CD8-positive, alpha-beta memory T cell (primary cell): Measurements from ENCODE around the gene EPHA2. TPM values are rescaled to one million over a fixed set of nuclear protein-coding genes. Genes with fewer than 3 reads are reported as not detected.

Experiments
- CTCF ChIA-PET: fragments of 350-600 bp; sonication (Branson Sonifier 250); formaldehyde crosslinking; loops from one replicate; lab custom pipeline; 2021; ENCODE audit warnings: antibody characterized with exemption; lab: Charles Lee
- POLR2A ChIA-PET: fragments of 350-600 bp; sonication (Branson Sonifier 250); formaldehyde crosslinking; loops from one replicate; lab custom pipeline; 2021; ENCODE audit warnings: antibody characterized with exemption; lab: Charles Lee
- DNase-seq, 5 donors: peaks; one replicate each; pipeline versions ENCODE4 v3.0.0 to v3.0.0-alpha.2; 2020 to 2022; ENCODE audit warnings: mixed read lengths in 1 of 5
- H3K27ac ChIP-seq: one replicate; pipeline ENCODE4 v1.7.0; 2013; ENCODE audit warnings: low read depth, mild to moderate bottlenecking, low read length, moderate library complexity
- H3K27me3 ChIP-seq: 2 replicates; pipeline ENCODE4 v1.7.0; 2013; ENCODE audit warnings: low read length, mild to moderate bottlenecking; ENCODE audit not compliant: insufficient read depth, poor library complexity, severe bottlenecking
- H3K36me3 ChIP-seq: 2 replicates; pipeline ENCODE4 v1.7.0; 2013; ENCODE audit warnings: mild to moderate bottlenecking, low read length, moderate library complexity; ENCODE audit not compliant: insufficient read depth
- H3K4me1 ChIP-seq: 2 replicates; pipeline ENCODE4 v1.7.0; 2013; ENCODE audit warnings: mild to moderate bottlenecking, low read length, moderate library complexity; ENCODE audit not compliant: insufficient read depth
- H3K4me3 ChIP-seq: 2 replicates; pipeline ENCODE4 v1.7.0; 2013; ENCODE audit warnings: mild to moderate bottlenecking, low read length
- H3K9me3 ChIP-seq: 2 replicates; pipeline ENCODE4 v1.7.0; 2013; ENCODE audit warnings: mild to moderate bottlenecking, low read length
- H3K27ac Mint-ChIP-seq, 8 donors: one replicate each; pipeline ENCODE4 v1.8.0; 2020 to 2021; ENCODE audit warnings: mixed read lengths in 8 of 8, mild to moderate bottlenecking in 6 of 8, inconsistent platforms in 3 of 8, moderate library complexity in 3 of 8
- H3K27me3 Mint-ChIP-seq, 2 donors: one replicate each; pipeline ENCODE4 v1.8.0; 2020 to 2021; ENCODE audit warnings: mixed read lengths in 2 of 2, mild to moderate bottlenecking in 1 of 2, moderate library complexity in 1 of 2
- H3K36me3 Mint-ChIP-seq, 3 donors: one replicate each; pipeline ENCODE4 v1.8.0; 2020 to 2021; ENCODE audit warnings: mixed read lengths in 3 of 3, inconsistent platforms in 1 of 3, mild to moderate bottlenecking in 1 of 3
- H3K4me1 Mint-ChIP-seq, 3 donors: one replicate each; pipeline ENCODE4 v1.8.0; 2020 to 2021; ENCODE audit warnings: mixed read lengths in 3 of 3, inconsistent platforms in 1 of 3, mild to moderate bottlenecking in 1 of 3
- H3K4me3 Mint-ChIP-seq, 7 donors: one replicate each; pipeline ENCODE4 v1.8.0; 2020 to 2021; ENCODE audit warnings: mixed read lengths in 7 of 7, mild to moderate bottlenecking in 6 of 7, moderate library complexity in 4 of 7, inconsistent platforms in 2 of 7
- H3K9me3 Mint-ChIP-seq, 5 donors: one replicate each; pipeline ENCODE4 v1.8.0; 2020 to 2022; ENCODE audit warnings: mixed read lengths in 5 of 5, mild to moderate bottlenecking in 3 of 5, moderate library complexity in 2 of 5, inconsistent platforms in 1 of 5
- polyA plus RNA-seq: library from polyadenylated mRNA; unstranded; fragments of 300-500 nt; fragmentation: Illumina TruSeq; gene quantifications from one replicate; pipeline ENCODE4 v1.2.3, GENCODE V29; 2021
- total RNA-seq, 2 experiments: library from RNA; stranded (reverse); gene quantifications; one replicate each; pipeline ENCODE4 v1.2.3, GENCODE V29; 2021

The EPHA2 gene
- total and polyA plus RNA-seq, 3 experiments from 2014 or later, result not detected

DNA sequence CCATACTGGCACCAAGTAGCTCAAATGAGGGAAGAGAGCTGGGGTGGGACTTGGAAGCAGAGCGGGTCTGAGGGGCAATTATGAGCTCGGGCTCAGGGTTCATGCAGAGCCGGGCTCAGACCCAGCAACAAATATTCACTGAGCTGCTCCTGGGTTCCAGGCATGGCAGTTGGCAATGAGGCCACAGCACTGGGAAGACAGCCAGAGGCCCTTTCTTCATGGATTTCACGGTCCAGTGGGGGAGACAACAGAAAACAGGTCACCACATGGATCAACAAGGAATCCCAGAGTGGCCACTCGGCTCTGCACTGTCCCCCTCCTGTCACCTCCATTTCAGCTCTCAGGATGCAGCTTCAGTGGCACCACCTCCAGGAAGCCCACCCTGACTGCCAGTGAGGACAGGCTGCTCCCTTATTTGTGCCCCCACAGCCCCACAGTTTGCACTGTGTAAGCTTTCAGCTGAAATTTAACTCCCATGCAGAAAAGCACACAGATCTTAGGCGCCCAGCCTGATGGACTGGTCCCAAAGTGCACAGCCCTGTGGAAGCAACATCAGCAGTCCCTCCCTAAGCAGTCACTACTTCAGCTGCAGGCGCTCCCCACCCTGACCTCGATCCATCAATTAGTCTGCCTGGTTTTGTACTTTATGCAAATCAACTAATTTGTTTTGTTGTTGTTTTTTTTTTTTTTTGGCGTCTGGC is 34.2 kb upstream of the EPHA2 start:
- Mint-ChIP-seq H3K4me3 (no peak overlapping the region), H3K9me3 (no peaks in the 10 kb centered on the region), H3K36me3 (no peaks in the 10 kb centered on the region), H3K27ac (no peak overlapping the region), H3K4me1 (peaks cover 0 to 5% (median 4%) of the 10 kb centered on the region in 3 donors), H3K27me3 (peaks cover 3 to 13% of the 10 kb centered on the region in 2 donors)
- Histone ChIP-seq H3K9me3 (no peaks in the 10 kb centered on the region), H3K36me3 (no peaks in the 10 kb centered on the region), H3K4me1 (no peaks in the 10 kb centered on the region), H3K27me3 (no peaks in the 10 kb centered on the region), H3K4me3 (no peak overlapping the region), H3K27ac (no peak overlapping the region)
- no peak for DNase-seq
- CTCF ChIA-PET, result interaction anchor here (2.6 to 8.7 kb wide), 3 partner anchors 28 to 116 kb away, joined by 10 to 196 read pairs (median 27); partner anchors contain the start of gene FAM131C
- POLR2A ChIA-PET, result interaction anchor here (0.9 kb wide), 1 partner anchor 116 kb away, joined by 3 read pairs; the partner anchor contains the start of gene FAM131C

DNA sequence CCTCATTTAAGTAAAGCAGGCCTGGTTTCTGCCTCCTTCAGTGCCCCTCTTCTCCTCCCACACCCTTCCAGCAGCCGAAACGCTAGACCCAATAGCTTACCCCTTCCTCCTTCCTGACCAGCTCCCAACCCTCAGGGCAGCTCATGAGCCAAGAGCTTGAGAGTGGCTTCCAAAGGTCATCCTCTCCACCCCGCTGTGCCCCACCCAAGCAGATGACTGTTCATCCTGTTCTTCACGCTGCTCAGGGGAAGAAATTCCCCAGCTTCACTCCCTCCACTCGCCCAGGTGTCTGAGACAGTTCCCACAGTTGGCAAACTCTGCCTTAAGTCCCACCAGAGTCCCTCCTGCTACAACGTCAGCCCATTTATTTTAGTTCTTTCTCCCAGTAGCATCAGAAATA is 33.1 kb upstream of the EPHA2 start:
- H3K4me1 Mint-ChIP-seq, result peaks cover 0 to 5% (median 4%) of the 10 kb centered on the region in 3 donors
- H3K36me3 ChIP-seq, result no peaks in the 10 kb centered on the region
- no peaks in the 10 kb centered on the region for H3K36me3 Mint-ChIP-seq
- H3K9me3 Mint-ChIP-seq, result no peaks in the 10 kb centered on the region
- no peaks in the 10 kb centered on the region for H3K4me1 ChIP-seq
- no peak for DNase-seq
- H3K4me3 ChIP-seq, result no peak overlapping the region
- no peaks in the 10 kb centered on the region for H3K27me3 ChIP-seq
- CTCF ChIA-PET, result interaction anchor here (0.9 to 8.7 kb wide), 5 partner anchors 27 to 121 kb away, joined by 3 to 196 read pairs (median 10); partner anchors contain the start of gene FAM131C
- no peak overlapping the region for H3K27ac ChIP-seq
- POLR2A ChIA-PET, result interaction anchor here (1.0 kb wide), 1 partner anchor 110 kb away, joined by 4 read pairs; no protein-coding TSS in a partner anchor
- H3K27ac Mint-ChIP-seq, result peak overlapping the region in 2 of 8 donors; percentile 17 to 60
- H3K4me3 Mint-ChIP-seq, result no peak overlapping the region
- no peaks in the 10 kb centered on the region for H3K9me3 ChIP-seq
- peaks cover 3 to 13% of the 10 kb centered on the region in 2 donors for H3K27me3 Mint-ChIP-seq

DNA sequence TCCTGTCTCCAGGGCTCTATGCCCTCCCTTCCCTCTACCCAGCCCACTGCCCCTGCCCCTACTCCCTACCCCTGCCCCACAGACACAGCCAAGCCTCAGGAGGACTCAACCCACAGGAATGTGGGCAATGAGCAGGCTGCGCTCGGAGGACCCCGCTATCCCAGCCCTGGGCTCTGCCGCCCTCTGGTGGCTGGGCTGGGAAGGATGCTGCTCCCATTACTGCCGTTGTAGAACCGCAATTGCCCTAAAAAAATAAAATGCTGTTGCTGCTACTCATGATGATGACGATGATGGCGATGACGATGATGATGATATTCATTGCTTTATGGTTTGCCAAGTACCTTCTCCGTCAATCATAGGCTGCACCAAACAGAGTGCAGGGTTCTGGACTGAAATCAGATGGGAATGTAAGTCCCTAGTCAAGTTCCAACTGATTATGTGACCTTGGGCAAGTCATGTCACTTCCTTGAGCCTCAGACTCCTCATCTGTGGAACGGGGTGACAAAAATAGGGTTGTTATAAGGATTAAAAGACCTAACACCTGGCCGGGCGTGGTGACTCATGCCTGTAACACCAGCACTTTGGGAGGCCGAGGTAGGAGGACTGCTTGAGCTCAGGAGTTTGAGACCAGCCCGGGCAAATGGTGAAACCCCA is 32.0 kb upstream of the EPHA2 start:
- ChIA-PET CTCF (interaction anchor here (0.6 to 8.7 kb wide), 10 partner anchors 12 to 118 kb away, joined by 3 to 196 read pairs (median 8); partner anchors contain the start of gene FAM131C), POLR2A (interaction anchor here (1.0 to 1.4 kb wide), 2 partner anchors 109 kb away, joined by 4 read pairs; no protein-coding TSS in a partner anchor)
- Mint-ChIP-seq H3K9me3 (no peaks in the 10 kb centered on the region), H3K27ac (peak overlapping the region in 2 of 8 donors; percentile 36 to 51), H3K27me3 (peaks cover 3 to 13% of the 10 kb centered on the region in 2 donors), H3K4me1 (peaks cover 0 to 5% (median 4%) of the 10 kb centered on the region in 3 donors), H3K36me3 (no peaks in the 10 kb centered on the region), H3K4me3 (no peak overlapping the region)
- no peak overlapping the region for H3K4me3 ChIP-seq
- peak; percentile 68 to 79 (median 72) for DNase-seq
- H3K9me3 ChIP-seq, result no peaks in the 10 kb centered on the region
- no peak overlapping the region for H3K27ac ChIP-seq
- no peaks in the 10 kb centered on the region for H3K36me3 ChIP-seq
- H3K4me1 ChIP-seq, result no peaks in the 10 kb centered on the region
- H3K27me3 ChIP-seq, result no peaks in the 10 kb centered on the region

DNA sequence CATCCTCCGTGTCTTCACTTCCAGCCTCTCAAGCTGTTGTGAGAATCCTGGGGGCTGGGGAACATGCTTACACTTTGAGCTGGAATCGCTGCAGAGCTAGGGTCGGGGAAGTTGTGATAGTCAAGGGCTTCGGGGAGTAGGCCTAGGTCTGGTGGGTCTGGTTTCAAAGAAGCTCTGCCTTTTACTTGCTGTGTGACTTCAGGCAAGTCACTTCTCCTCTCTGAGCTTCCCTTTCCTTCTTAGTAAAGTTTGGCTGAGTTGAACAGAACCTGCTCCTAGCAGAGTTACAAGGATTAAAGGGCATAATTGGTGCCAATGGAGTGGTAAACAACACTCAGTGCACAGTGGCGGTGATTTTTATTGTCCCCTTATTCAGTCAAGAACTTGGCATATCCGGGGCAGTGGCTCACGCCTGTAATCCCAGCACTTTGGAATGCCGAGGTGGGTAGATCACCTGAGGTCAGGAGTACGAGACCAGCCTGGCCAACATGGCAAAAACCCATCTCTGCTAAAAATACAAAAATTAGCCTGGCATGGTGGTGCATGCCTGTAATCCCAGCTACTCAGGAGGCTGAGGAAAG is 30.9 kb upstream of the EPHA2 start:
- Histone ChIP-seq H3K27me3 (no peaks in the 10 kb centered on the region), H3K4me1 (no peaks in the 10 kb centered on the region), H3K27ac (no peak overlapping the region), H3K36me3 (no peaks in the 10 kb centered on the region), H3K9me3 (no peaks in the 10 kb centered on the region), H3K4me3 (no peak overlapping the region)
- no peak for DNase-seq
- CTCF ChIA-PET, result interaction anchor here (0.6 to 8.7 kb wide), 13 partner anchors 8 to 395 kb away, joined by 3 to 196 read pairs (median 4); partner anchors contain the start of genes EPHA2 and FAM131C
- Mint-ChIP-seq H3K27me3 (peaks cover 2 to 13% of the 10 kb centered on the region in 2 donors), H3K9me3 (no peaks in the 10 kb centered on the region), H3K4me1 (peaks cover 0 to 5% (median 4%) of the 10 kb centered on the region in 3 donors), H3K27ac (no peak overlapping the region), H3K4me3 (no peak overlapping the region), H3K36me3 (no peaks in the 10 kb centered on the region)
- POLR2A ChIA-PET, result interaction anchor here (1.4 kb wide), 1 partner anchor 108 kb away, joined by 4 read pairs; no protein-coding TSS in a partner anchor

DNA sequence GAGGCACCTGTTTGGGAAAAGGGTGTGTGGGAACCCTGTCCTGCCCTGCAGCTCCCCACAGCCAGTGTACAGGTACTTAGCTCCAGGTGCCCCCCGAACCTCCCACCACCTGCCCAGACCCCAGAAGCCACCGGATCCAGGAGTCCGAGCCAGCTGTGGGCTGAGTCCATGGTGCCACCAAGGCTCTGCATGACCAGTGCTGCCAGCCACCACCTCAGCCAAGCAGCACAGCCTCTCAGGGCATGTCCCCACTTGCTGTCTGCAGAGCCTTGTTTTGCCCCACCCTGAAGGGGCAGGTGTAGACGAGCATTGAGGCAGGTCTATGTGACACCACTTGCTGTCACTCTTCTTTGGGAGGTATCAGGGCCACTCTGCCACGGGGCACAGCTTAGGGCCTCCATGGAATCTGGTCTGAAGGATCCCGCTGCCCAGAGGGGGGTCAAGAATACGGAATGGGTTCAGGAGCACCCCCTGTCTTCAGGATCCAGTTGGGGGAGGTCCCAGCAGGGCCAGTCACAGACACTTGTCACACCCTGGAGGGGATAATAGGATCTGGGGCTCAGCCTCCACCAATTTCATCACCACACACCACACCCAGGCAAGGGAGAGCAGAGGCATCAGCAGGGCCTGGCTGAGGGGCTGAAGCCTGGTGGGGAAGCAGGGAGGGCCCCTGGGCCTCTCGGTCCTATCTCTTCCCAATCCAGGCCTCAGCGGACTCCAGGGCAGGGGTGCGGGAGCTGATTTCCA is 28.9 kb upstream of the EPHA2 start:
- Histone ChIP-seq H3K4me3 (no peak overlapping the region), H3K9me3 (no peaks in the 10 kb centered on the region), H3K27ac (no peak overlapping the region), H3K36me3 (no peaks in the 10 kb centered on the region), H3K27me3 (no peaks in the 10 kb centered on the region), H3K4me1 (no peaks in the 10 kb centered on the region)
- Mint-ChIP-seq H3K27me3 (peaks cover 2 to 10% of the 10 kb centered on the region in 2 donors), H3K36me3 (no peaks in the 10 kb centered on the region), H3K27ac (no peak overlapping the region), H3K9me3 (no peaks in the 10 kb centered on the region), H3K4me1 (peaks cover 0 to 5% (median 4%) of the 10 kb centered on the region in 3 donors), H3K4me3 (no peak overlapping the region)
- ChIA-PET POLR2A (no interaction called here), CTCF (interaction anchor here (1.5 to 8.7 kb wide), 2 partner anchors 59 to 104 kb away, joined by 4 to 196 read pairs; no protein-coding TSS in a partner anchor)
- no peak for DNase-seq

DNA sequence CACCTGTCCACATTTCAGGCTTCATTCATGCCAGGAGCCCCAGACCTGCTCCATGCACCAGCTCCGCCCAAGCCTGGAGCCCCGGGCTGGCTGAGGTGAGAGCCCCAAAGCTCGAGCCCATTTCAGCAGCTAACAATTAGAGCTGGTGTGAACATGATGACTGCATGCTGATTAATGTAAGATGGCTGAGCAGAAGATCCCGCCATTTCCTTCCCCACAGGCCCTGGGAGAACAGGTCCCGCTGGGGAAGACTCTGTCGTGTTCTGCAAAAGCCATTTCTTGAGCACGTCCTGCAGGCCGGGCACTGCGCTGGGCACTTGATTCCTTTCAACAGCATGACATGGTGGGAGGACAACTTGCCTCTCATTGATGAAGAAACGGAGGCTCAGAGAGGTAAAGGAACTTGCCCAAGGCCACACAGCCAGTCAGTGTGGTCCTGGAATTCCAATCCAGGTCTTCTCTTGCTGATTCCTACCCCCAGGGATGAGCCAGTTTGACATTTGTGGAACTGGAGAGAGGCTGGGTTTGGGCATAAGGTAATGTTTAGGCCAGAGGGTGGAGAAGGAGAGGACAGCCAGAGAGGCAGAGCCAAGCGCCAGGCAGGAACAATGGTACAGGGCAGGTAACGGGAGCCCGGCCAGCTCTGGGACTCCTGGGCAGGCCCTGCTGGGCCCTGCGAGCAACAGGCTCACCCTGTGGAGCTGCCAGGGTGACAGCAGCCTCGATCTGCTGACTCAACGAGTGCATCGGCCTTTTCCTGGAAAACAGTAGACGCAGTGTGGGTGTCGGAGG is 28.1 kb upstream of the EPHA2 start:
- Mint-ChIP-seq H3K36me3 (no peaks in the 10 kb centered on the region), H3K4me1 (peaks cover 0 to 5% (median 4%) of the 10 kb centered on the region in 3 donors), H3K9me3 (no peaks in the 10 kb centered on the region), H3K27me3 (peaks cover 2 to 5% of the 10 kb centered on the region in 2 donors), H3K27ac (no peak overlapping the region), H3K4me3 (no peak overlapping the region)
- Histone ChIP-seq H3K36me3 (no peaks in the 10 kb centered on the region), H3K27me3 (no peaks in the 10 kb centered on the region), H3K4me3 (no peak overlapping the region), H3K27ac (no peak overlapping the region), H3K4me1 (no peaks in the 10 kb centered on the region), H3K9me3 (no peaks in the 10 kb centered on the region)
- CTCF ChIA-PET, result interaction anchor here (8.7 kb wide), 1 partner anchor 103 kb away, joined by 196 read pairs; no protein-coding TSS in a partner anchor
- POLR2A ChIA-PET, result no interaction called here
- no peak for DNase-seq

DNA sequence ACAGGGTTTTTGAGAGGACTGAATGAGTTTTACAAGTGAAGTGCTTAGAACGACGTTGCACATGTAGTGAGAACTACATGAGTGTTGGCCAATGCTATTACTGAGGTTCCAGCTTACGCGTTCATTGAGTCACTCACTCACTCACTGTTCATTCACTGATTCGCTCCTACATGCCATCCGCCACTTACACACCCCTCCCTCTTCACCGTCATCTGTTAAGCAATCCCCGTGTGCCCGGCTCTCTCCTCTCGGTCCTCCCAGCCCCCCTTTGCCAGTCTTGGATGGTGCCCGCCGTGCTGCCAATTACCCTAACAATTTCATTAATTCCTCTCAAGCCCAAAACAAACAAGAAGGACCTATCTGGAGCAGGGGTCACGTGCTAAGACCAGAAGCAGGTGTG is 27.3 kb upstream of the EPHA2 start:
- no peak for DNase-seq
- no peaks in the 10 kb centered on the region for H3K27me3 ChIP-seq
- no peaks in the 10 kb centered on the region for H3K36me3 Mint-ChIP-seq
- no peaks in the 10 kb centered on the region for H3K36me3 ChIP-seq
- H3K9me3 ChIP-seq, result no peaks in the 10 kb centered on the region
- CTCF ChIA-PET, result interaction anchor here (0.9 kb wide), 1 partner anchor 101 kb away, joined by 5 read pairs; no protein-coding TSS in a partner anchor
- H3K4me3 Mint-ChIP-seq, result no peak overlapping the region
- peaks cover 0 to 5% (median 4%) of the 10 kb centered on the region in 3 donors for H3K4me1 Mint-ChIP-seq
- H3K9me3 Mint-ChIP-seq, result no peaks in the 10 kb centered on the region
- peaks cover 1 to 3% of the 10 kb centered on the region in 2 donors for H3K27me3 Mint-ChIP-seq
- no peak overlapping the region for H3K27ac ChIP-seq
- POLR2A ChIA-PET, result no interaction called here
- H3K4me3 ChIP-seq, result no peak overlapping the region
- no peak overlapping the region for H3K27ac Mint-ChIP-seq
- no peaks in the 10 kb centered on the region for H3K4me1 ChIP-seq
